ENCODE data around the gene KCND3. TPM values are rescaled to one million over a fixed set of nuclear protein-coding genes. Genes with fewer than 3 reads are reported as not detected.

The KCND3 gene
- total RNA-seq, 1 donor from 2014 or later = 6.2 TPM

GRCh38 chr1:111988743-111989453, 570 bp downstream of the KCND3 start:
- DNase-seq (ENCODE audit: low spot score) = peak; percentile 47

- no peak for DNase-seq (ENCODE audit: low spot score)
Measured at GRCh38 chr1:111988377-111988742, 1.1 kb downstream of the KCND3 start.

GRCh38 chr1:111987502-111987901, 2.0 kb downstream of the KCND3 start:
- DNase-seq (ENCODE audit: low spot score) = no peak

- no peak for DNase-seq (ENCODE audit: low spot score)
Measured at GRCh38 chr1:111983500-111983899, 6.0 kb downstream of the KCND3 start.

- no peak for DNase-seq (ENCODE audit: low spot score)
Measured at GRCh38 chr1:111982428-111982827, 7.0 kb downstream of the KCND3 start.

- DNase-seq (ENCODE audit: low spot score) = no peak
Measured at GRCh38 chr1:111981871-111982270, 7.6 kb downstream of the KCND3 start.

- DNase-seq (ENCODE audit: low spot score) = no peak
Measured at GRCh38 chr1:111981090-111981489, 8.4 kb downstream of the KCND3 start.

GRCh38 chr1:111980686-111981085, 8.8 kb downstream of the KCND3 start:
- no peak for DNase-seq (ENCODE audit: low spot score)

- no peak for DNase-seq (ENCODE audit: low spot score)
Measured at GRCh38 chr1:111978695-111979094, 10.8 kb downstream of the KCND3 start.

GRCh38 chr1:111977378-111977777, 12.1 kb downstream of the KCND3 start:
- DNase-seq (ENCODE audit: low spot score) = no peak

- DNase-seq (ENCODE audit: low spot score) = no peak
Measured at GRCh38 chr1:111976842-111977241, 12.6 kb downstream of the KCND3 start.

- DNase-seq (ENCODE audit: low spot score) = no peak
Measured at GRCh38 chr1:111976332-111976731, 13.1 kb downstream of the KCND3 start.

- no peak for DNase-seq (ENCODE audit: low spot score)
Measured at GRCh38 chr1:111973150-111973790, 16.2 kb downstream of the KCND3 start.

GRCh38 chr1:111971396-111971795, 18.1 kb downstream of the KCND3 start:
- DNase-seq (ENCODE audit: low spot score) = no peak

GRCh38 chr1:111968511-111968910, 21.0 kb downstream of the KCND3 start:
- no peak for DNase-seq (ENCODE audit: low spot score)

- DNase-seq (ENCODE audit: low spot score) = no peak
Measured at GRCh38 chr1:111967886-111968285, 21.6 kb downstream of the KCND3 start.

- no peak for DNase-seq (ENCODE audit: low spot score)
Measured at GRCh38 chr1:111967067-111967690, 22.3 kb downstream of the KCND3 start.

GRCh38 chr1:111965781-111966443, 23.6 kb downstream of the KCND3 start:
- DNase-seq (ENCODE audit: low spot score) = no peak

GRCh38 chr1:111963985-111964738, 25.3 kb downstream of the KCND3 start:
- no peak for DNase-seq (ENCODE audit: low spot score)

- DNase-seq (ENCODE audit: low spot score) = no peak
Measured at GRCh38 chr1:111961773-111962565, 27.5 kb downstream of the KCND3 start.

- no peak for DNase-seq (ENCODE audit: low spot score)
Measured at GRCh38 chr1:111961016-111961415, 28.5 kb downstream of the KCND3 start.

Data from ureter (tissue), 1 donor.